Fibroblast of mammary gland (primary cell): ENCODE measurements around the gene CBX5.
A peak's percentile ranks its signal among the peaks of the same experiment; 100 is the strongest.
"Not testable (repeated sequence)": the region's sequence is repeated elsewhere in the genome, so short reads cannot be mapped to it uniquely, and the experiment has no call there.

Source experiments
- DNase-seq: peaks from one replicate; pipeline ENCODE4 v3.0.0-alpha.2; 2010; ENCODE audit warnings: low read depth
- H3K4me3 ChIP-seq: 2 replicates; pipeline ENCODE4 v1.5.1; 2011; ENCODE audit warnings: low read depth, mild to moderate bottlenecking, low read length, moderate library complexity; ENCODE audit not compliant: control insufficient read depth
- CTCF ChIP-seq: conservative IDR thresholded peaks from 2 replicates; pipeline ENCODE4 v1.5.1; 2011; ENCODE audit warnings: low read depth, low read length, inconsistent platforms; ENCODE audit not compliant: control insufficient read depth, insufficient read depth

Gene CBX5

DNA sequence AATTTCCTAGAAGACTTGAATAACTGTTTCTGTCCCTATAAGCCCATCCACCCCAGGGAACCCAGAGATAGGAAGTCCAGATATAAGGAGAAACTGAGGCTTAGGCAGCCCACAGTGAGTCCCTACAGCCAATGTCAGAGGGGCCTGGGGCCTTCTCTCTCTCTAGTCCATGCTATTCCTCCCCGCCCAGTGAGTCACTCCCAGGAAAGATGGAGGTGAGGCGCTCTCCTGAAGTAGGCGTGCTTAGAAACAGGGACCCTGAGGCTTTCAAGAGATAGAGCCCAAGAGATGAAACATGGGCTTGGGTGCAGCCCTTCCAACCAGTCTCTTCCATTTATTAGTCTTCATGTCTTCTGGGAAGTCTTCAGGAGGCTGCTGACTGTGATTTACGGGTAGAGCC is 88.8 kb downstream of the CBX5 start:
- H3K4me3 ChIP-seq: no peak overlapping the region
- TF ChIP-seq CTCF: no peak
- DNase-seq: no peak

GRCh38 chr12:54189198-54189539 is 90.8 kb downstream of the CBX5 start:
- peak overlapping the region; percentile 89 for H3K4me3 ChIP-seq
- no peak for TF ChIP-seq CTCF
- no peak for DNase-seq

DNA sequence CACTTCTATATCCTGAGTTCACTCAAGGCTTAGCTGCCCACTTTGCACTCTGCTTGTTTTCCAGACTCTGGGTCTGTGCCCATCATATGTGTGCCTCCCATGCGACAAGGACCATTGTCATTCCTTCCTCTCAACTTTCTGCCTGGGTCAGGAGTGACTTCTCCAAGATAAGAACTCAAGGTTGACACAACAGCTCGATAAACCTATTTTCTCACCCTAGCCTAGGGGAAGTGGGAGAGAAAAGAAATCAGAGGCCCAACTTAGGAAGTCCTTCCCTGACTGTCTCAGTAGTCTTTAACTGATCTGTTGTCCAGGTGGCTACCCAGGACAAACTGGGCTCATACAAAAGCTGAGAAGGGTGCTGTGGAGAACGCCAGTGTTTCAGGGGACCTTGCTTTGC is 92.8 kb downstream of the CBX5 start:
- H3K4me3 ChIP-seq: no peak overlapping the region
- no peak for TF ChIP-seq CTCF
- no peak for DNase-seq

DNA sequence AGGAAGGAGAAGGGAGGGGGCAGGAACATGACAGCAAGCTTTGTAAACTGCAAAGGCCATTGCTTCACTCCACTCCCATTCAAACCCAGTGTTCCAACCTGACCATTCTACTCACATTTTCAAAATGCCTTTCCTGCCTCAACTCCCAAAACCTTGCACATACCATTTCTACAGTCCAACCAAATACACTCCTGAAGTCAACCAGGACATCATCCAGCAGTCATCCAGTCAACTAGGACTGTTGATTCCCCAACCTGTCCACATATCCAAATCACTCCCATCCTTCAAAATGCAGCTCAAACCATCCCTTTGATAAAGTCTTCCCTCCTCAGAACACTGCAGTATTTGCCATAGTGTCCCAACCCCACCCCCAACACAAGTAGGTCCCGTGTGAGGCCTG is 94.0 kb downstream of the CBX5 start:
- no peak for DNase-seq
- no peak for TF ChIP-seq CTCF
- H3K4me3 ChIP-seq: no peak overlapping the region

GRCh38 chr12:54185297-54185696 is 94.6 kb downstream of the CBX5 start:
- DNase-seq, H3K4me3 ChIP-seq: not testable (repeated sequence)

DNA sequence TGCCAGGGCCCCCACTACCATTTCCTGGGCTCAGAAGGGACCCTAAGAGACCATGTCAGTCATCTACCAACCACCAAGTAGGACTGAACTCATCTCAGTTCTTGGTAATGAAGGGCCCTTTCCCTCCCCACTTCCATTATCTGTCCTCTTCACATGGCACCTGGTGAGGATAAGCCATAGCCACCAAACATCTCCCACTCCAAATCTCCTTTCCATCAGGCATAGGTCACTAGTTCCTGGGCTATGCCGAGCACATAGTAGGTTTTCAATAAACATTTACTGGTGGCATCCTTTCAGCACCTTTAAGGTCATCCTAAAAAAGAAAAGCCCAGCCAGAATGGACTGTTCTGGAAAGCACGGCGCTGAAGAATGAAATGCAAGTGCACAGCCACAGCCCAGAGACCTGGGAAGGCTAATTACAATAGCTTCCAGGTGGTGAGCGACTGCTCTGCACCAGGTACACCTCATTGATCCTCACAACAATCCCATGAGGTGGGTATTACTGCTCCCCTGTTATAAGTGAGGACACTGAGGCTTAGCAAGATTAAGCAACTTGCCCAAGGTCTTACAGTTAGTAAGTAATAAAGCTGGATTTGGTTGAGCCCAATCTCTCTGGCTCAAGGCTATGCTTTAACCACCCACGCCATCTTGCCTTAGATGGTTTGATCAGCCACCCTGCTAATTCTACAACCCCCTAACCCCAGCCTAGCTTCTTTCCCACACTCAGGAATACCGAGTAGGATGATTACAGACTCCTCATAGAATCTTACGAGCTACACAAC is 95.7 kb downstream of the CBX5 start:
- H3K4me3 ChIP-seq: no peak overlapping the region
- no peak for DNase-seq

DNA sequence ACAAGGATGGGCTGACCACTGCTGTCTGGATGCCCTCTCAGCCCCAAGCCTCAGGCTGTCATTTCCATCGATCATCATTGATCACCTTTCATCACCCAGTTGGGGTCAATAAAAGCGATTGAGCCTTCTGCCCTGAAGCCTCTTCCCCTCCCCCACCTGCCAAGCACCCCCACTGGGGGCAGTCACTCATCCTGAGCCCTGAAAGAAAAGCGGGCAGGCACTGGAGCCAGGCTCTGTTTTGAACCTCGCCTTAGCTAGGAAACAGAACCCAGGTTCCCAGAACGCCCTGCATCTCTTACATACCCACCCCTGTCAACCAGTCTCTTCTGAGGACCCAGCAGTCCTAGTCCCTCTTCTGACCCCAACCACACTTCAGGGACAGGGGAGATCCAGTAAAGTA is 96.9 kb downstream of the CBX5 start:
- no peak overlapping the region for H3K4me3 ChIP-seq
- DNase-seq: no peak
- TF ChIP-seq CTCF: no peak

More for the DNA sequence above, 95.7 kb downstream of the CBX5 start:
- TF ChIP-seq CTCF: no peak
